ENCODE results near the gene DEFB129.

GRCh38 chr20:242905-243304 lies 15.8 kb downstream of the DEFB129 start:
- TF ChIP-seq POLR2A (IDR thresholded peaks at IDR 0.05) (no peak), EP300 (IDR thresholded peaks at IDR 0.05) (no peak)

Measured in ovary (tissue), 1 donor.